HG03066 (cell line): ENCODE measurements around the gene NOTUM.
"Not testable (repeated sequence)": the region's sequence is repeated elsewhere in the genome, so short reads cannot be mapped to it uniquely, and the experiment has no call there.

Experiments
- ATAC-seq: cut with Tn5 transposase; IDR thresholded peaks from one replicate; pipeline ENCODE4 v1.9.1; 2021; ENCODE audit warnings: low read depth; ENCODE audit not compliant: unreplicated experiment

Gene NOTUM

GRCh38 chr17:81958633-81959342 is 2.2 kb downstream of the NOTUM start:
- no peak for ATAC-seq

- no peak for ATAC-seq
Observed at GRCh38 chr17:81957691-81958432, 3.1 kb downstream of the NOTUM start.

GRCh38 chr17:81956607-81957589 is 4.1 kb downstream of the NOTUM start:
- no peak for ATAC-seq

- no peak for ATAC-seq
Observed at GRCh38 chr17:81955756-81956544, 5.0 kb downstream of the NOTUM start.

- ATAC-seq: no peak
Observed at GRCh38 chr17:81955058-81955681, 5.8 kb downstream of the NOTUM start.

- no peak for ATAC-seq
Observed at GRCh38 chr17:81954131-81955057, 6.6 kb downstream of the NOTUM start.

- not testable (repeated sequence) for ATAC-seq
Observed at GRCh38 chr17:81953443-81953842, 7.5 kb downstream of the NOTUM start.

- ATAC-seq: no peak
Observed at GRCh38 chr17:81952792-81953228, 8.2 kb downstream of the NOTUM start.

- no peak for ATAC-seq
Observed at GRCh38 chr17:81951785-81952684, 9.0 kb downstream of the NOTUM start.

GRCh38 chr17:81950501-81950900 is 10.5 kb downstream of the NOTUM start:
- no peak for ATAC-seq

- no peak for ATAC-seq
Observed at GRCh38 chr17:81948635-81949378, 12.2 kb downstream of the NOTUM start.

- ATAC-seq: no peak
Observed at GRCh38 chr17:81947189-81947588, 13.8 kb downstream of the NOTUM start, which contains the start of gene MYADML2. Gene MYADML2 (minus strand): TSS chr17:81947233. CDS start chr17:81941741, 5,492 bp downstream.

GRCh38 chr17:81944858-81945257 is 16.1 kb downstream of the NOTUM start:
- ATAC-seq: no peak

GRCh38 chr17:81942167-81942553 is 18.8 kb downstream of the NOTUM start:
- ATAC-seq: no peak

- ATAC-seq: no peak
Observed at GRCh38 chr17:81941484-81942166, 19.4 kb downstream of the NOTUM start.
